Measurements from ENCODE around the gene FLNA. TPM values are rescaled to one million over a fixed set of nuclear protein-coding genes. Genes with fewer than 3 reads are reported as not detected.

FLNA gene
- total and polyA plus RNA-seq, 3 donors from 2014 or later, result 400 to 532 (median 474) TPM

- H3K4me1 ChIP-seq, result no peaks in the 10 kb centered on the region
Observed at GRCh38 chrX:154419189-154419588, 44.8 kb upstream of the FLNA start.

GRCh38 chrX:154417157-154417556, 42.7 kb upstream of the FLNA start:
- H3K9me3 ChIP-seq, result no peaks in the 10 kb centered on the region
- WGBS, 2 donors, result 85 to 98% methylated on average over 5 to 7 of the region's 7 CpGs
- no peaks in the 10 kb centered on the region for H3K36me3 ChIP-seq (ENCODE audit: low read depth, missing control alignments)
- no peak for TF ChIP-seq POLR2A (IDR thresholded peaks at IDR 0.05)
- TF ChIP-seq CTCF (IDR thresholded peaks at IDR 0.05), result no peak
- intact Hi-C loops (cut with DNase I; ENCODE audit: low total_unique reads), result no loop called here
- H3K27ac ChIP-seq, result no peak overlapping the region
- no peak for DNase-seq
- no peaks in the 10 kb centered on the region for H3K4me1 ChIP-seq
- no peak overlapping the region for H3K4me3 ChIP-seq
- H3K27me3 ChIP-seq, result no peaks in the 10 kb centered on the region

More at GRCh38 chrX:154419189-154419588, 44.8 kb upstream of the FLNA start:
- Histone ChIP-seq H3K27ac (no peak overlapping the region), H3K4me3 (no peak overlapping the region), H3K36me3 (ENCODE audit: low read depth, missing control alignments) (no peaks in the 10 kb centered on the region), H3K27me3 (no peaks in the 10 kb centered on the region), H3K9me3 (no peaks in the 10 kb centered on the region)
- intact Hi-C loops (cut with DNase I; ENCODE audit: low total_unique reads), result no loop called here
- TF ChIP-seq CTCF (IDR thresholded peaks at IDR 0.05), result no peak
- no peak for TF ChIP-seq POLR2A (IDR thresholded peaks at IDR 0.05)
- 85 to 89% methylated on average over 3 to 8 of the region's 8 CpGs for WGBS, 2 donors
- DNase-seq, result no peak

GRCh38 chrX:154413142-154413541, 38.7 kb upstream of the FLNA start:
- Histone ChIP-seq H3K27me3 (no peaks in the 10 kb centered on the region), H3K27ac (no peak overlapping the region), H3K4me3 (no peak overlapping the region), H3K9me3 (no peaks in the 10 kb centered on the region), H3K4me1 (no peaks in the 10 kb centered on the region), H3K36me3 (ENCODE audit: low read depth, missing control alignments) (no peaks in the 10 kb centered on the region)
- no peak for DNase-seq
- intact Hi-C loops (cut with DNase I; ENCODE audit: low total_unique reads), result no loop called here
- 70 to 80% methylated on average over 1 to 2 of the region's 8 CpGs for WGBS, 2 donors
- no peak for TF ChIP-seq CTCF (IDR thresholded peaks at IDR 0.05)
- TF ChIP-seq POLR2A (IDR thresholded peaks at IDR 0.05), result no peak

GRCh38 chrX:154412468-154412867, 38.0 kb upstream of the FLNA start:
- TF ChIP-seq POLR2A (IDR thresholded peaks at IDR 0.05), result no peak
- no peak for TF ChIP-seq CTCF (IDR thresholded peaks at IDR 0.05)
- WGBS, 2 donors, result 34% methylated on average over 3 of the region's 4 CpGs; no CpG with 5 or more reads in 1 of the 2 donors

GRCh38 chrX:154411981-154412340, 37.5 kb upstream of the FLNA start:
- Histone ChIP-seq H3K36me3 (ENCODE audit: low read depth, missing control alignments) (no peaks in the 10 kb centered on the region), H3K4me1 (no peaks in the 10 kb centered on the region), H3K9me3 (no peaks in the 10 kb centered on the region), H3K27ac (peak overlapping the region; percentile 92 to 93), H3K27me3 (no peaks in the 10 kb centered on the region), H3K4me3 (peak overlapping the region; percentile 60 to 79)
- 4% methylated on average over 17 of the region's 29 CpGs; no CpG with 5 or more reads in 1 of the 2 donors for WGBS, 2 donors
- intact Hi-C loops (cut with DNase I; ENCODE audit: low total_unique reads), result no loop called here
- DNase-seq, result peak; percentile 84
- no peak for TF ChIP-seq POLR2A (IDR thresholded peaks at IDR 0.05)
- no peak for TF ChIP-seq CTCF (IDR thresholded peaks at IDR 0.05)

More at GRCh38 chrX:154412468-154412867, 38.0 kb upstream of the FLNA start:
- Histone ChIP-seq H3K4me3 (peak overlapping the region in 1 of 2 donors; percentile 79), H3K4me1 (no peaks in the 10 kb centered on the region), H3K27ac (peak overlapping the region in 1 of 2 donors; percentile 92), H3K36me3 (ENCODE audit: low read depth, missing control alignments) (no peaks in the 10 kb centered on the region), H3K27me3 (no peaks in the 10 kb centered on the region), H3K9me3 (no peaks in the 10 kb centered on the region)
- intact Hi-C loops (cut with DNase I; ENCODE audit: low total_unique reads), result no loop called here
- no peak for DNase-seq

Data from testis (tissue), 3 donors.